Kasumi-1 (cell line): ENCODE measurements around the gene KSR2.
A peak's percentile ranks its signal among the peaks of the same experiment; 100 is the strongest.
"Not testable (repeated sequence)": the region's sequence is repeated elsewhere in the genome, so short reads cannot be mapped to it uniquely, and the experiment has no call there.

ENCODE experiments used
- DNase-seq, 2 experiments: peaks; one replicate each; lab custom pipeline; 2025; lab: John Stamatoyannopoulos, UW

KSR2 gene

DNA sequence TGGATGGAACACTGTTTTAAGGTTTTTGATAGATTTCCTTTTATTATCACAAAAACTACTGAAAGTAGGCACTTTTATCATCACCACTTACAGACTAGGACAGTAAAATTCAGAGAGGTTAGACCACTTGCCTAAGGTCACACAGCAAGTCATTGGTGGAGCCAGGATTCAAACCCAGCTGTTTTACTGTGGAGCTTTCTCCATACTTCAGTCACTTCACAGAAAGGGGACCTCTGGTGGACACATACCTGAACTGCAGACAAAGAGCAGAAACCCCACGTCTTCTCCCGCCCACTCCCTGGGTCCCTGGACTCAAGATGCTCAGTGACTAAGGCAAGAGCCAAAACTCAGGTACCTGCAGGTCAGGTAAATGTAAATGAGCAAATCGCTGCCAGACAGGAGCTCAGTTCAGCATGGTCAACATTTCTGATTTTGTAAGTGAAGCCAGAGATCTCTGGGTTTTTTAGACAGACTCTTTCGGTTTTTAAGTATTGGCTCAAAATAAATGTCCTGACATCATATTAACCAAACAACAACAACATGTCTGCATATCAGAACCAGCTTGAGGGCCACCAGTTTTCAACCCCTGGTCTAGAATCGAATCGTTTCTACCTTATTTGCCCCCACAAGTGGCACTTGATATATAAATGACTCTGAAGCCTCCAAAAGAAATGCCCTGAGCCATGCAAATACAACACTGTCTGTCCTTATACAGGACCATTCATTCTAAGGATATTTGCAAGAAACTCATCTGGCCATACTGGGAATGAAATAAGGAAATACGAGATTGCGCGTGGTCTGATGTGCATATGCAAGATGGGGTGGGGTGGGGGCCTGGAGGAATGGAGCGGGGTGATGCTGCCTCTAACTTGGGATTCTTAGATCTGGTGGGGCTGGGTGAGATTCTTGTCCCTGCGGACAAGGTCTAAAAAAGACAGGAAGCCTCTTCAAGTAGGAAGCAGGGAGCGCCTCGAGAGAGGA, 110.9 kb downstream of the KSR2 start:
- DNase-seq, result peak; percentile 70 to 79

DNA sequence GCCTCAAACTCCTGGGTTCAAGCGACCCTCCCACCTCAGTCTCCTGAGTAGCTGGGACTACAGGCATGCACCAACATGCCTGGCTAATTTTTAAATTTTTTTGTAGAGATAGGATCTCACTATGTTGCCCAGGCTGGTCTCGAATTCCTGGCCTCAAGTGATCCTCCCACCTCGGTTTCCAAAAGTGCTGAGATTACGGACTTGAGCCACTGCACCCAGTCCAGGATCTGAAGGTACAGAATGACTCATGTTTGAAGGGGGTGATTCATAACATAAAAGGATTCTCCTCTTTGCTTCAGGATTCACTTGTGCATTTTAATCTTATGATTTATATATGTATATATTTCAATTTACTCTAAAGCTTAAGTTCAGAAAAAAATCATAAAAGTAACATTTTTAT, 111.7 kb downstream of the KSR2 start:
- not testable (repeated sequence) for DNase-seq

DNA sequence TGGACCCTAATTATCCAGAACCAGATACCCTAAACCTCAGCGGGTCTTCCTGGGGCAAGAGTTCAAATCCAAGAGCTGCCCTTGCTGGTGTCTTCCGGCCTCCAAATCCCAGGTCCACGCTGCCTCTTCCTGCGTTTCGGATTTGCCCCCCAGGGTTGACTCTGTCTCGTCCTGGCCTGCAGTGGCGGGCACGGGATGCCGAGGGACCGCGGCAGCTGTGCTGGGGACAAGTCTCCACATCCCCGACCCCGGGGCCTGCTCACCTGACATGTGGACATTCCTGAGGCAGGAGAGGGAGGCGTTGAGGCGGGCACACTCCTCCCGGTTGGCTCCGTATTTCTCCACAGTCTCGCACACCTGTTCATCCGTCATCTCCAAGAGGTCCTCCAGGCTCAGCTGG, 113.6 kb downstream of the KSR2 start:
- DNase-seq, result no peak

DNA sequence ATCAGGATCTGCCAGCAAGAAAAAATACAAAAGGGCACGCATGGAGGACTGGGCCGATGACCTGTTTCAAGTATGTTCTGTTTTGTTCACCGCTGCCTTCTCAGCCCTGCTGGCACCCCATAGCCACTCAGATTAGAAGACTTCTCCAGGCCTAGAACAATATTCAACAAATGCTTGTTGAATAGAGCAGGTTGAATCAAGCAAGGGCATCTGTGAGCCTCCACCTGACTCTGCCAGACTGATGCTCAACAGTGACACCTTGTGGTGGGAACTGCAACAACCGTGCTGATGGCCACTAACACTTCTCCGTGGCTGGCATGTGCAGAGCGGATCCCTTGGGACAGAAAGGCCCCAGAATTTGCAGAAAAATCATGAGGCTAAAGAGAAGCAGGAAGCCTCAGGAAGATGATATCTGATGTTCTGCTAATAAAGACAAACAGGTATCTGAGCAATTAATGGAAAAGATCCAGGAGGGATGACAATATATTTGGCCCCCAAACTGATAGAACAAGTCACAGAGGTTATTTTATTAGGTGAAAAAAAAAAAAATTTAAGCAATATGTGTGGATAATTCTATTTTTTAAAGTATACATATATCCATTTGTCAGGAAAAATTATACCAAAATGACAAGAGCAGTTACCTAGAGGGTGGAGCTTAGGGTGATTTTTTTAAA, 114.3 kb downstream of the KSR2 start:
- DNase-seq, result peak; percentile 58 to 62

DNA sequence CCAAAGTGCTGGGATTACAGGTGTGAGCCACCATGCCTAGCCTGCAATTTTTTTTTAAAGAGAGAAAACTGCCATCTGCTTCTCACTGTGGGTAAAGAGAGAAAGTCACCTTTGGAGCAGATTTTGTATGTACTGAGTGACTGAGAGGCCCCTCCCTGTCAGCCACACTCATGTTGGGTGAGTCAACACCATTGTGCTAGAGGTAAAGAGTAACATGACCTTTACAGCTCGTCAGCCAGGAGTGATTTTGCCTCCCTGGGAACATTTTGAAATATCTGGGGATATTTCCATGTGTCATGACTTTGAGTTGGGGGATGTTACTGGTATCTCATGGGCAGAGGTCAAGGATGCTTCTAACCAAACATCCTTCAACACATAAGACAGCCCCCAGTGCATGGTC, 115.2 kb downstream of the KSR2 start:
- no peak for DNase-seq

DNA sequence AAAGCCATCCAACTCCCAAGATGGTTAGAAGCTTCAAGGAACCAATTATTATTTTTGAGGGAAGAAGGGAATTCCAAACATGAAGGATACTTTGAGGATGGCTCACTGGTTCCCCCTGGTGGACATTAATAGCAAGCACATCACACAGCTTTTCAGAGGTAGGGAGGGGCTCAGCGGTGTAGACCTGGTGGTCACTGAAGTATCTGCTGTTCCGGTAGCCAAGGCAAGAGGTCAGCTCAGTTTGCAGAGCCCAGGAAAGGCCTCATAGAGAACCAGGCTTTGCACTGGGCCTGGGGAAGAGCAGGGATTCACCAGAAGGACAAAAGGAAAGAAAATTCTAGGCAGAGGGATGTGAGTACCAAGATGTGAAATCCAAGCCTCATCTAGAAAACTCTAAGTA, 118.7 kb downstream of the KSR2 start:
- DNase-seq, result peak; percentile 35 to 54

DNA sequence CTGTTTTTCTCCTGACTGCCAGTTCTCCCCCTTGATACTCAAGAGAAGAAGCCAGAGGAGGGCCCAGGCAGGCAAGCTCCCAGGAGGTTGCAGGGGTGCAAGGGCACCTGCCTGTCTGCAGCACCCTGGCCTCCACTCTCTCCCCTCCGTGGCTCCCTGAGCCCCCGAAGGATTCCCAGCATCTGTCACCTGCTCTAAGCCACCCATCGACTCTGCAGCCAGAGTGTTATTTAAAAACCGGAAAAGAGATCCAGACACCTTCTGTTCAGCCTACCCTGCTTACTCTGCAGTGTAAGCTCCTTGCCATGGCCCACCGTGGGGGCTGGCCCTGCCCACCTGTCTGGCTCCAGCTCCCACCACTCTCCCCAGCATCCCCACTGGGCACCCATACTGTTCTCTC, 121.4 kb downstream of the KSR2 start:
- no peak for DNase-seq

DNA sequence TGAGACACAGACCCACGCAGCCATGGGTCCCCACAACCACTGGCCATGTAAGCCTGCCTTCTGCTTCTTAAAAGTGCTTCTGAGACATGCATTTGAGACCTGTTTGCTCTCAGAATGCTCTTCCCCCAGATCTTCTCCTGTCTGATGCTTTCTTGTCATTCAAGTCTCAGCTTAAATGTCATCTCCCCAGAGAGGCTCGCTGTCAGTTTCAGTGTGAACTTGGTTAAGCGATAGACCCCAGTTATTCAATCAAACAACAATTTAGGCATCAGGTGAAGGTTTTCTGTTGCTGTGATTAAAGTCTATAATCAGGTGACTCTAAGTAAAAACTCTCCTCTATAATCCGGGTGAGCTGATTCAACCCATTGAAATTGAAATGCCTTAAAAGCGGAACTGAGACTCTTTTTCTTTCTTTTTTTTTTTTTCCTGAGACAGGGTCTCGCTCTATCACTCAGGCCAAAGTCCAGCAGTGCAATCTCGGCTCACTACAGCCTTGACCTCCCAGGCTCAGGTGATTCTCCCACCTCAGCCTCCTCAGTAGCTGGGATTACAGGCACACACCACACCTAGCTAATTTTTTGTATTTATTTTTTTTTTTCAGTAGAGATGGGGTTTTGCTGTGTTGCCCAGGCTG, 123.4 kb downstream of the KSR2 start:
- DNase-seq, result no peak

DNA sequence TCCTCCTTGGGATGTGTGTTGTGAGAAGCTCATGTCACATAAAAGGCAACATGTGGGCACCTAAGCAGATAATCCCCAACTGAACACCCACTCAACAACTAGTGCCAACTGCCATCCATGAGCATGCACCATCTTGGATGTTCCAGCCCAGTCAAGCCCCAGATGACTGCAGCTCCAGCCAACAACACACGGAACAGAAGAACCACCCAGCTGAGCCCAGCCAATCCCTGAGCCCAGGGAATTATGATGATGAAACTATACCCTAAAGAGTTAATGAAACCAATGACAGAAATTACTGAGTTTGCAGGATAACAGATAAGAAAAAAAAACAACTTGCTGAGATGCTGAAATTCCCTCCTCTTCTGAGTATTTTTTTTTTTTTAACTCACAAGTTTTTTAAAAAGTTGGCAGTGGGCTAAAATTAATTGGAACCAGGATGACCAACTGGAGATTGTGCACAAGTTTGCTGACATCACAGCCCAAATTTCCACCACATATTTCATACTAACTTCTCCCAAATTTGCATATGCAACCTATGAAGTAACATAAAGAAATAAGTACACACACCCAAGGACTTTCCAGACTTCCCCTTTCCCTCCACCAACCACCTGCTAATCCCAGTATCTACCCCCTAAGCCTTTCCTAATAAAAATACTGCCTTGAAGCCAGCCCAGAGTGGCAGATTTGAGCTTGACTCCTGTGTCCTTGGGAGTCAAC, 124.5 kb downstream of the KSR2 start:
- no peak for DNase-seq

DNA sequence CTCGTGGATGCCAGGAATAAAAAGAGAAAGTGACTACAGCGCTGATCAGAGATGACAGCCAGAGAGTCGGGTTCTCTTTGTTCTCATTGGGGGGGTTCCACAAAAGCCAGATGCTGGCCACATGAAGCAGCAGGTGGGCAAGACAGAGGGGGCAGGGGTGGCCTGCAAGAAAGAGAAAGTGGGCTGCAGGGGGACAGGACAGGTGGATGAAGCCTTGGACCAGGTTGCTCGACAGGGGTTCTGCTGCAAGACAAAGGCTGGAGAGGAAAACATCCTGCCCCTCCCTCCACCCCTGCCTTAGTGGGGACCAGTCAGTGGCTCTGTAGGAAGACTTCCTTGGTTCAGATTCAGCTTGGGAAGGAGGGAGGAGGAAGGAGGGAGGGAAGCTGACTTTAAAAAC, 126.2 kb downstream of the KSR2 start:
- DNase-seq, result no peak

DNA sequence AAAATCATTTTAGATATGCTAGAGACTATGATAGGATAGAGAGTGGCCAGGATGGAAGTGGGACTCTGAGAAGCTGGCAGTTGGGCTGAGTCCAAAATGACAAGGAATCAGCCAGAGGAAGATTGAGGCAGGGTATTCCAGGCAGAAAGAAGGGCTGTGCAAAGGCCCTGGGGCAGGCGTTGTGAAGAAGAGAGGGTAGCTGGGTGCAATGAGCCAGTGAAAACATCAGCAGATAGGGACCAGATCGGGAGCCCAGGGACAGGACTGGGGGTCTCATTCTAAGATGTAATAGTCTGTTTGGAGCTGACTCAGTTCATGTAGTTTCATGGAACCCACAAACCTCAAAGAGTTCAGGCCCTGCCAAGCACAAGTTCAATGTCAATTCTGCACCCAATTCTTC, 126.6 kb downstream of the KSR2 start:
- DNase-seq, result no peak

DNA sequence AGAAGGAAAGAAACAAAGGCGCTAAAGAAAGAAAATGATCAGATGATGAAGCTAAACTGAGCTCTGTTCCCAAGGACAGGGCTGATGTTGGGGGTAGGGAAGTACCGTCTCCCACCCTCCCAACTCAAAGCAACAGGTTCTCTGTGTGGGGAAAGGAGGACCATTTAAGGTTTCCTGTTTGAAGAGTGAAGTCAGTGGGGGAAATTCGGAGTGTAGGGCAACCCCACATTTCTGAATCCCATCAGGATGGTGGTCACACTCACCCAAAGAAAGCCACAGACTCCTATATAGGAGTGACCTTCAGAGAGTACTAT, 131.1 kb downstream of the KSR2 start:
- DNase-seq, result no peak

DNA sequence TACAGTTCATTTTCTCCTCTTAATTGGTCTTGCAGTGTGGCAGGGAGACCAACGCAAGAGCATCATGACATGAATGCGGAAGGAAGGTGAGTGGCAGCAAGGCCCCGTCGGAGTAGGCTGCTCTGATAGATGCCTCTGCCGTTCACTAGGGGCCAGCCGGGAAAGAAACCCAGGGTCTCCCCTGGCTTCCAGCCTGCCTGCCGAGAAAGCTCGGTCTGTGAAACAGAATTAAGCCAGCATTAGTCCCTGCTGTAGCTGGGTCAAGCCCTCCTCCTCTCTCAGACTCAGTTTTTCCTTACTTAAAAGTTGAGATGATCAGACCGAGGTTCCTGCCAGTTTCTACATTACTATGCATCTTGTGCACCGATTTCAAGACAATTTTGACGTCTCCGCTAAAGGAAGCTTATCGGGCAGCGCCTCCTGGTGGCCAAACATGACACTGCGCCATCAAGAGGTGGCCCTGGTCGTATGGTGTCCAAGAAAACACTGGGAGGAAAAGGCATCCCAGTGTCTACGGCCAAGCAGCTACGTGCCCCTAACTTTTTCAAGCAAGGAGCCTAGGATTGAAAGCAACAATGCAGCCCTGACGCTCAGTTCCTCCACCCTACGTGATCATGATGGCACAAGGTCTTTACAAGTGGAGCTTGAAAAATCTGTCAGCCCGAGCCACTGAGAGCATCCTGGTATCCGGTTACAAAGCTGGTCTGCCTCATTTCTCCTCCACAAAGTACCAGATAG, 131.6 kb downstream of the KSR2 start:
- DNase-seq, result peak; percentile 34 to 54

DNA sequence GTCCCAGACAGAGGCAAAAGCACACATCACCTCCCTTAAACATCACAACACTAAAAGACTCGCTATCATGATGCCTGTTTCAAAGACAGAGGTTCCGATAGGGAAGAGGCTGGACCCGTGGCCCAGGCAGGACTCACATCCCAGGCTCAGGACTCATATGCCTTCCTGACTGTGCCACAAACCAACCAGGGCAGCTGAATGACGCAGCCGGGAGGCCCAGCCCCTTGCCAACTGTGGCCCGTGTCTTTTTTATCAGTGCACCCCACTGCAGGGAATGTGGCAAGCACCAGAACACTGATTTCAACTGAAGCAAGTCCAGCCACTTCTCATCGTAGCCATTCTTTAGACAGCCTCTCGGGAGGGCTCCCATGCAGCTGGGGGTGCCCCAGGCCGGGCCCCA, 132.3 kb downstream of the KSR2 start:
- DNase-seq, result no peak

DNA sequence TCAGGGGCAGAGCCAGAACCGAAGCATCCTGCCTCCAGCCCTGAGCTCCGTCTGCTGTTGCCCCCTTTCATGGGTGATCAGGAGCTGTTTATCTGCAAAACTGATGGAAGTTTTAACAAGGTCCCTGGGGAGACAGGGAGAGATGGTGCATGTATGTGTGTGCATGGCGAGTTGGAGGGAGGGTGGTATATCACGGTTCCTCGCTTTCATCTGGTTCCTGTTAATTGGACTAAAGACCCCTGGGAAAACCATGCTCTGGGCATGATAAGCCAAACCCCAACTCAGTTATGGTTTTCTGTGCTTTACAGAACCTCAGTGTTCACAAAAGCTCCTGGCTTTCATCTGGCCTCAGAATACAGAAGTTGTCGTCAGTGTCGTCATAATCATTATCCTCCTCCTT, 133.6 kb downstream of the KSR2 start:
- no peak for DNase-seq

DNA sequence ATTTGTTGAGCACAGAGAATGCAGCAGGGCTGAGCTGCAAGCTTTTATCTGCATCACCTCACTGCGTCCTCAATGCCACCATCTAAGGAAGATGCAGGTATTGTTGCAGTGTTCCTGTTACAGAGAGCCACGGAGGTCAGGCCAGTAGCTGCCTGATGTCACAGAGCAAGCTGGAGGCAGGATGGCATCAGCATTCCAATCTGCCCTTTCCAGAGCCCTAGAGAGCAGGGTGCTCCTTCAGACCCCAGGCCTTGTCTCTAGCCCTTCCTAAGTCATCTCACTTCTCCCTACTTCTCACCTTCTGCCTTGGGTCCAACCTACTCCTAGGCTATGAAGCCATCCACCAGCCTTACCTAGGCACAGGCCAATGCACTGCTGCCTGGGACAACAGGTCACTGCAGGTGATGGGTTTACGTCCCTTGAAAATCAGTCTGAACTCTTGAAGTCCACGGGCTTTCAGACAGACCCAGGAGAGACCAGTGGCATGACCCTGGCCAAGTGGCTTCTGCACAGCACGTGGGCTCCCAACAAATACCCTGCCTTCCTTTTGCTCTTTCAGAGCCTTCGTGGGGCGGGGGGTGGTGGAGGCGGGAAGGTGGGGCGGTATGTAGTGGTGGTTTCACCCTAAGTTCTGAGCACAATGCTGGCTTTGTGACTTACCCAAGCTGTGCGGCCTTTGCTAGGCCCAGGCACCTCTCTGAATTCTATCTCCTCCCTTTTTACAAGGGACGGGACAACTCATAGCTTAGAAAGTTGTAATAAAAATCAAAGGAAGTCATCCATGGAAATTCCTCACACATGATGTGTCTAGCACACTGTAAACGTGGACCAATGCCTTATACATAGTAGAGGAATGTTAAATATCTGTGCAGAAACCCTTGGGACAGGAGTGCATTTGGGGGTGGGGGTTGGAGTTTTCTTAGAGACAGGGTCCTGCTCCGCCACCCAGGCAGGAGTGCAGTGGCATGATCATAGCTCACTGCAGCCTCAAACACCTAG, 136.0 kb downstream of the KSR2 start:
- no peak for DNase-seq

DNA sequence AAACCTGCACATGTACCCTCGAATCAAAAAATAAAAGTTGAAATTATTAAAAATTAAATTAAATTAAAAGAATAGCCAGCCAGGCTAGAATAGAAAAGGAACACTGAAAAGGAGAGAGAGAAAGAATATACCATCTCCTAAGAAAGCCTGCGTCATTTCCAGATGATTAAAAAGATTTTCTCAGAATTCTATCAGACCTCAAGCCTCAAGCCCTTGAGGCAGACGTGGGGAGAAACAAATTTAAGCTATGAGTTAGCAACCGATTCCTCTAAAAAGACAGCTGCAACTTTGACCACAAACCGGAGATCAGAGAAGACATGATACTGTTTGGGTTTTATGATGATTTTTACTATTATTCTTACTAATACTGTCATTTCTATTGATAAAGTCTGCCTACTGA, 138.3 kb downstream of the KSR2 start:
- DNase-seq, result no peak

DNA sequence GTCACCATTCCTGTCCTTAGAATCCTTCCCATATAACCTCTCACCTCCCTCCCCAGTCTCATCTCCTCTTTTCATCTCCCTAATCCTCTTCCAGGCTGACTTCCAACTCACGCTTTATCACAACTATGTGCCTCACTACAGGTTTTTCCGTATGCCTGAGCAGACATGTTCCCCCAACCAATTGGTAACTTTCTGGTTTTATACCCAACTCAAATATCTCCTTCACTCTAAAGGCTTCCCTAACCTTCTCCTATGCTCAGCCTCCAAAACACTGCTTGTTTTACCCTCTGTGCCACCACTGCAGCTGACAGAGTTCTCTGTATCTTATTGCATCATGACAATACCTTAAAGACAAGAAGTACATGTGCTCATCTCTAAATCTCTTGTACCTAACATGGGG, 139.7 kb downstream of the KSR2 start:
- DNase-seq, result no peak

DNA sequence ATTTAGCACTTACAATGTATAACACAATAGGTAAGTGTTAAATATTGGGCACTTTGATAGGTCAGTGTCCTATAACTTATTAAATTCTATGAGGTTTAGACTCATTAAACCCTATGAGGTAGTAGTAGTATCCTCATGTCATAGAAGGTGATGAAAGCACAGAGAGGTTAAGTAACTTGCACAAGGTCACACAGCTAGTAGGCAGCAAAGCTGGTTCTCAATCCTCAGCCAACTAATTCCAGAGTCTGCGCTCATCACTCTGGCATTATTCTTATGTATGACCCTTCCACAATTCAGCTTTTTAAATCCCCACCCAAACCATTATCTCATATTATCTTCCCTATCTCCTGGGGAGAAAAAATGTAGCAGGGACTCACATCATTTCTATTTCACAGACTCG, 141.1 kb downstream of the KSR2 start:
- DNase-seq, result no peak

DNA sequence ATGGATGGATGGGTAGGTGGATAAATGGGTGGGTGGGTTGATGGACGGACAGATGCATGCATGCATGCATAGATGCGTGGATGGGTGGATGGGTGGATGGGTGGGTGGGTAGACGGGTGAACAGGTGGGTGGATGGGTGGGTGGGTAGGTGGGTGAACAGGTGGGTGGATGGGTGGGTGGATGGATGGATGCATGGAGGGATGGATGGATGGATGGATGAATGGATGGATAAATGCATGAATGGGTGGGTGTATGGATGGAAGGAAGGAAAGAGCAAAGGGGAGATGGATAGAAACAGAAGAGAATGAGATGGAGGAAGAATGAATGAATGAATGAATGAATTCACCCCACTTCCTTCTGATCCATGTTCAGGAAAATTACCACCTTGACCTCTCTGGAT, 143.0 kb downstream of the KSR2 start:
- DNase-seq, result no peak
